K562 (cell line): Measurements from ENCODE around the gene FASTK. TPM values are rescaled to one million over a fixed set of nuclear protein-coding genes. Genes with fewer than 3 reads are reported as not detected.
A peak's percentile ranks its signal among the peaks of the same experiment; 100 is the strongest.

ENCODE experiments used
- ATAC-seq: fragments of 200-7000 bp; cut with Tn5 transposase; 3 replicates; pipeline ENCODE4 v1.9.1; 2020; ENCODE audit warnings: moderate library complexity
- BruUV-seq: library from RNA; stranded (reverse); fragments of 400-500 nt; replicated peaks from 2 replicates; lab custom pipeline; 2021; lab: Mats Ljungman, UMichigan
- CTCF ChIA-PET: fragments of 300-600 bp; formaldehyde crosslinking; extraction: SDS; loops from one replicate; lab custom pipeline; 2021; ENCODE audit warnings: low intra/inter-chr PET ratio; lab: Yijun Ruan, JAX
- POLR2A ChIA-PET: fragments of 300-600, 350-650 bp; sonication (Branson Sonifier 250); formaldehyde crosslinking; extraction: SDS; loops from one replicate; lab custom pipeline; 2021; ENCODE audit warnings: antibody characterized with exemption, inconsistent platforms; lab: Yijun Ruan, JAX
- DNase-seq, 4 experiments: peaks; one replicate each; pipeline versions ENCODE4 v3.0.0 to v3.0.0-alpha.2; 2011 to 2018; ENCODE audit warnings: low spot score in 3 of 4, mixed read lengths in 3 of 4; ENCODE audit errors: extremely low read depth in 1 of 4
- FAIRE-seq: peaks from 2 replicates; lab custom pipeline; 2011; peaks lifted over from hg19 to GRCh38; lab: Jason Lieb, UNC
- H2AFZ ChIP-seq: 2 replicates; pipeline ENCODE4 v1.6.0; 2011; ENCODE audit warnings: low read depth, low read length, control low read depth, inconsistent platforms
- H3K27ac ChIP-seq: fragments of 200-600 bp; 3 replicates; pipeline ENCODE4 v1.8.0; 2011; ENCODE audit warnings: low read depth, mild to moderate bottlenecking, control low read depth, inconsistent platforms, low read length, moderate library complexity, mixed read lengths; ENCODE audit errors: extremely low read depth
- H3K27me3 ChIP-seq, 2 experiments: fragments of 300-600 bp in 1 of 2; 2 replicates in 1 of 2; 3 replicates in 1 of 2; pipeline versions ENCODE4 v1.6.0 to v1.8.0; 2011; ENCODE audit warnings: inconsistent platforms in 2 of 2, low read length in 2 of 2, mild to moderate bottlenecking in 1 of 2, mixed read lengths in 1 of 2, moderate library complexity in 1 of 2; ENCODE audit not compliant: control insufficient read depth in 2 of 2, insufficient read depth in 2 of 2
- H3K36me3 ChIP-seq: fragments of 300-600 bp; 3 replicates; pipeline ENCODE4 v1.8.0; 2011; ENCODE audit warnings: mild to moderate bottlenecking, low read length, inconsistent platforms; ENCODE audit not compliant: control insufficient read depth, insufficient read depth
- H3K4me1 ChIP-seq, 2 experiments: fragments of 200-600 bp in 1 of 2; replicated peaks in 1 of 2; 2 replicates in 1 of 2; 3 replicates in 1 of 2; pipeline versions ENCODE4 v1.5.1 to v1.8.0; 2011; ENCODE audit warnings: inconsistent platforms in 2 of 2, low read length in 2 of 2, mild to moderate bottlenecking in 1 of 2, mixed read lengths in 1 of 2, moderate library complexity in 1 of 2; ENCODE audit not compliant: control insufficient read depth in 2 of 2, insufficient read depth in 2 of 2
- H3K4me2 ChIP-seq: 2 replicates; pipeline ENCODE4 v1.6.1; 2011; ENCODE audit warnings: low read length, control low read depth, inconsistent platforms, mixed read lengths; ENCODE audit not compliant: insufficient read depth
- H3K4me3 ChIP-seq: fragments of 200-600 bp; sonication (generic), shearing (Covaris generic); 2 replicates; pipeline ENCODE4 v1.5.1; 2016; ENCODE audit warnings: control low read depth, inconsistent platforms
- H3K79me2 ChIP-seq: fragments of 200-600 bp; 3 replicates; pipeline ENCODE4 v1.8.0; 2011; ENCODE audit warnings: low read length, inconsistent platforms; ENCODE audit not compliant: control insufficient read depth, insufficient read depth
- H3K9ac ChIP-seq, 2 experiments: 2 replicates each; pipeline versions ENCODE4 v1.6.0 to v1.6.1; 2011; ENCODE audit warnings: low read depth in 2 of 2, low read length in 2 of 2, control low read depth in 1 of 2, inconsistent platforms in 1 of 2, mild to moderate bottlenecking in 1 of 2, mixed read lengths in 1 of 2; ENCODE audit not compliant: insufficient read depth in 1 of 2
- H3K9me1 ChIP-seq: one replicate; pipeline ENCODE4 v1.6.0; 2011; ENCODE audit warnings: inconsistent platforms, mild to moderate bottlenecking, low read length, moderate library complexity; ENCODE audit not compliant: control insufficient read depth, insufficient read depth
- H3K9me3 ChIP-seq: replicated peaks from 2 replicates; pipeline ENCODE4 v1.5.1; 2011; ENCODE audit warnings: low read depth, low read length, inconsistent platforms; ENCODE audit not compliant: control insufficient read depth, insufficient read depth
- H4K20me1 ChIP-seq: replicated peaks from 2 replicates; pipeline ENCODE4 v1.6.1; 2011; ENCODE audit warnings: low read length, inconsistent platforms, mixed read lengths; ENCODE audit not compliant: control insufficient read depth, insufficient read depth
- BHLHE40 ChIP-seq: IDR thresholded peaks from 2 replicates; pipeline ENCODE4 v1.6.1; 2011; ENCODE audit warnings: low read length, improper control_type of control experiment
- CEBPG ChIP-seq, 3 experiments: fragments of 200-800 bp in 1 of 3; sonication (Bioruptor generic) in 1 of 3; sonication (generic) in 1 of 3; formaldehyde crosslinking in 1 of 3; IDR thresholded peaks in 2 of 3; conservative IDR thresholded peaks in 1 of 3; 2 replicates each; pipeline versions ENCODE4 v1.6.1 to v1.8.0; 2016 to 2022; ENCODE audit warnings: missing compliant biosample characterization in 2 of 3, missing genetic modification characterization in 2 of 3, mild to moderate bottlenecking in 1 of 3, missing genetic modification reagents in 1 of 3
- E2F3 ChIP-seq: fragments of 250-450 bp; sonication (Bioruptor Pico); IDR thresholded peaks from 2 replicates; pipeline ENCODE4 v1.4.0; 2020; ENCODE audit warnings: mild to moderate bottlenecking
- ESRRA ChIP-seq: fragments of 450-650 bp; IDR thresholded peaks from 2 replicates; pipeline ENCODE4 v1.6.1; 2014; ENCODE audit warnings: low read depth, mild to moderate bottlenecking, moderate library complexity, borderline replicate concordance
- FOXK2 ChIP-seq, 2 experiments: fragments of 450-650 bp; IDR thresholded peaks in 1 of 2; conservative IDR thresholded peaks in 1 of 2; 2 replicates each; pipeline ENCODE4 v1.6.1; 2016; ENCODE audit warnings: low read depth in 2 of 2, mild to moderate bottlenecking in 1 of 2
- HDAC1 ChIP-seq, 2 experiments: fragments of 450-650 bp; IDR thresholded peaks; 2 replicates each; pipeline ENCODE4 v1.6.1; 2016 to 2017; ENCODE audit warnings: inconsistent platforms in 1 of 2, mild to moderate bottlenecking in 1 of 2, moderate library complexity in 1 of 2
- KAT7 ChIP-seq: sonication (generic); formaldehyde crosslinking; IDR thresholded peaks from 2 replicates; pipeline ENCODE4 v1.8.0; 2022; ENCODE audit warnings: missing genetic modification reagents, mild to moderate bottlenecking, borderline replicate concordance
- NEUROD1 ChIP-seq: fragments of 150-350 bp; IDR thresholded peaks from 2 replicates; pipeline ENCODE4 v1.6.1; 2014; ENCODE audit warnings: borderline replicate concordance, low read length, low read depth; ENCODE audit not compliant: partially characterized antibody
- SAFB ChIP-seq: fragments of 200-400 bp; formaldehyde crosslinking; IDR thresholded peaks from 2 replicates; pipeline ENCODE4 v1.6.1; 2017; ENCODE audit warnings: low read depth, low read length, borderline replicate concordance
- SMARCA4 ChIP-seq: fragments of 450-650 bp; IDR thresholded peaks from 2 replicates; pipeline ENCODE4 v1.6.1; 2016
- SMARCC2 ChIP-seq: fragments of 450-650 bp; IDR thresholded peaks from 2 replicates; pipeline ENCODE4 v1.6.1; 2017; ENCODE audit warnings: antibody characterized with exemption, moderate library complexity, mild to moderate bottlenecking, low read depth
- TEAD1 ChIP-seq, 2 experiments: fragments of 450-650 bp in 1 of 2; sonication (generic) in 1 of 2; formaldehyde crosslinking; IDR thresholded peaks; 2 replicates each; pipeline versions ENCODE4 v1.4.0 to v1.8.0; 2020 to 2022; ENCODE audit warnings: mild to moderate bottlenecking in 2 of 2, missing genetic modification reagents in 1 of 2
- ZNF384 ChIP-seq: IDR thresholded peaks from 2 replicates; pipeline ENCODE4 v1.6.1; 2012; ENCODE audit warnings: low read depth, low read length, improper control_type of control experiment
- ZNF668 ChIP-seq: fragments of 250-450 bp; sonication (Bioruptor Pico); IDR thresholded peaks from 2 replicates; pipeline ENCODE4 v1.8.0; 2022; ENCODE audit warnings: mild to moderate bottlenecking, inconsistent platforms
- WGBS: fragments of 100-300 bp; shearing (Covaris generic); methylation state at CpG from one replicate; pipeline ENCODE4 v1.1.6; 2016; ENCODE audit warnings: low coverage, mixed read lengths; ENCODE audit not compliant: insufficient coverage; ENCODE audit errors: missing lambda C conversion rate; 5-methylcytosine and 5-hydroxymethylcytosine counted together
- in situ Hi-C: fragments of 300-500 bp; cut with MboI; formaldehyde crosslinking; loops from 4 replicates; pipeline ENCODE4 v1.15.0; 2018; ENCODE audit warnings: inconsistent platforms, mixed read lengths
- intact Hi-C: fragments of 100-400 bp; cut with micrococcal nuclease; formaldehyde crosslinking; loops from 2 replicates; pipeline ENCODE4 v1.14.2; 2022
- polyA plus RNA-seq, 8 experiments: library from polyadenylated mRNA; depleted of rRNA in 4 of 8; stranded (reverse) in 5 of 8; unstranded in 3 of 8; fragments of >200 nt; fragmentation: Nextera tagmentation in 2 of 8; fragmentation: Illumina TruSeq in 1 of 8; extraction: Ambion mirVana in 2 of 8; extraction: Trizol in 1 of 8; gene quantifications; 2 replicates each; pipeline versions ENCODE4 v1.2.1 to v1.2.3, GENCODE V29; 2011 to 2014; ENCODE audit warnings: inconsistent platforms in 1 of 8, missing spikeins in 1 of 8
- total RNA-seq, 7 experiments: library from RNA; depleted of rRNA in 6 of 7; stranded (reverse); fragments of >200 nt in 6 of 7; fragmentation: Illumina TruSeq in 2 of 7; extraction: Trizol in 2 of 7; gene quantifications; 2 replicates each; pipeline versions ENCODE4 v1.2.1 to v1.2.3, GENCODE V29; 2011 to 2021; ENCODE audit warnings: low replicate concordance in 1 of 7
- TF ChIP-seq, protein P1 (sequence below), 2 experiments: fragments of 450-650 bp; IDR thresholded peaks; 2 replicates each; pipeline ENCODE4 v1.6.1; 2016
- TF ChIP-seq, protein P2 (sequence below): fragments of 450-650 bp; IDR thresholded peaks from 2 replicates; pipeline ENCODE4 v1.6.1; 2016; ENCODE audit warnings: borderline replicate concordance
- TF ChIP-seq, protein P3 (sequence below): fragments of 450-650 bp; conservative IDR thresholded peaks from 2 replicates; pipeline ENCODE4 v1.6.1; 2016; ENCODE audit warnings: missing genetic modification characterization, low read depth, mild to moderate bottlenecking, missing compliant biosample characterization, moderate library complexity

The FASTK gene
- total and polyA plus RNA-seq, 9 of the 15 experiments (the other 6 are each of a cell fraction or from before 2014, with no cell fraction given) = 0.51 to 150 (median 48.2) TPM

DNA sequence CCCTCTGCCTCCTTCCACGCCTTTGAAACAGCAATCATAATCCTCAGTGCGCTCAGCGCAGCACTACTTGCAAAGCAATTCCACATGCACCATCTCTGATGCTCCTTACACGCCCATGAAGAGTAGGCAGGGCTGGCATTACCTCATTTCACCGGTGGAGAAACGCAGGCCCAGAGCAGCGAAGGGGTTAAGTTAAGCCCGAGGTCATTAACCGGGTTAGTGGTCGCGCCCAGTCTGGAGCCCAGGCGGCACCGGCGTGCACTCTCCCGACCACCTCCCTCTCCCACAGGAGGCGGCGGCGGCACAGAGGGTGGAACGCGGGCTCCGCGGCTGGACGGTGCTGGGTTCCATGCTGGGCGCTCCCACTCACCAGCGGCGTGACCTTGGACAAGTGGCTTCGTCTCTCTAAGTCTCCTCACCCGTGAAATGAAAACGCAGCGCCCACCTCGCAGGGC lies 515 bp downstream of the FASTK start:
- Histone ChIP-seq H3K27me3 (no peaks in the 10 kb centered on the region), H3K9me1 (no peaks in the 10 kb centered on the region), H3K27ac (peak overlapping the region; percentile 94), H3K9me3 (no peaks in the 10 kb centered on the region), H3K4me3 (peak overlapping the region; percentile 89), H3K9ac (peak overlapping the region; percentile 94 to 97), H3K4me2 (peak overlapping the region; percentile 97), H4K20me1 (peaks cover 5% of the 10 kb centered on the region), H3K79me2 (peaks cover 46% of the 10 kb centered on the region), H3K4me1 (peaks cover 43 to 88% of the 10 kb centered on the region in 2 experiments), H3K36me3 (peaks cover 56% of the 10 kb centered on the region), H2AFZ (peak overlapping the region; percentile 78)
- POLR2A ChIA-PET = interaction anchor here (0.6 to 3.5 kb wide), 17 partner anchors 8 to 757 kb away, joined by 3 to 24 read pairs (median 7); partner anchors contain the start of genes ABCB8, ACTR3C, LRRC61 and SLC4A2
- WGBS = 1% methylated on average over 31 of the region's 31 CpGs
- in situ Hi-C loops = no loop called here
- DNase-seq (peak in 3 of 4 experiments; percentile 63 to 65 (median 64)), ATAC-seq (peak; percentile 4), FAIRE-seq (peak; percentile 69)
- intact Hi-C loops = loop anchor here (1.0 to 10.0 kb wide), 2 partner anchors 19 to 765 kb away; no protein-coding TSS in a partner anchor
- CTCF ChIA-PET = no interaction called here
- BruUV-seq = TSS peak; percentile 57
- no peak for TF ChIP-seq ZNF384
- no peak for TF ChIP-seq ESRRA
- peak in 1 of 2 experiments; percentile 83; a peak in 1 of 4 replicates for TF ChIP-seq TEAD1 (CRISPR knock-in tag; IDR thresholded peaks at IDR 0.05)
- TF ChIP-seq CEBPG (CRISPR knock-in tag; IDR thresholded peaks at IDR 0.05) = peak; percentile 14; the same call in 1 of the 2 replicates
- no peak for TF ChIP-seq CEBPG (tag; conservative IDR thresholded peaks at IDR 0.05 in 1 of 2, IDR thresholded peaks at IDR 0.05 in 1 of 2)
- TF ChIP-seq ZNF668 = no peak
- TF ChIP-seq HDAC1 (IDR thresholded peaks at IDR 0.05) = peak in 1 of 2 experiments; percentile 66; a peak in 1 of 4 replicates
- TF ChIP-seq NEUROD1 = no peak
- TF ChIP-seq, protein P1, sequence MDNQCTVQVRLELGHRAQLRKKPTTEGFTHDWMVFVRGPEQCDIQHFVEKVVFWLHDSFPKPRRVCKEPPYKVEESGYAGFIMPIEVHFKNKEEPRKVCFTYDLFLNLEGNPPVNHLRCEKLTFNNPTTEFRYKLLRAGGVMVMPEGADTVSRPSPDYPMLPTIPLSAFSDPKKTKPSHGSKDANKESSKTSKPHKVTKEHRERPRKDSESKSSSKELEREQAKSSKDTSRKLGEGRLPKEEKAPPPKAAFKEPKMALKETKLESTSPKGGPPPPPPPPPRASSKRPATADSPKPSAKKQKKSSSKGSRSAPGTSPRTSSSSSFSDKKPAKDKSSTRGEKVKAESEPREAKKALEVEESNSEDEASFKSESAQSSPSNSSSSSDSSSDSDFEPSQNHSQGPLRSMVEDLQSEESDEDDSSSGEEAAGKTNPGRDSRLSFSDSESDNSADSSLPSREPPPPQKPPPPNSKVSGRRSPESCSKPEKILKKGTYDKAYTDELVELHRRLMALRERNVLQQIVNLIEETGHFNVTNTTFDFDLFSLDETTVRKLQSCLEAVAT (IDR thresholded peaks at IDR 0.05) = 0 out of 4 replicates have a peak, but pooled peaks of 1 of the 2 experiments have one; percentile 27
- peak; percentile 4; the same call in 1 of the 2 replicates for TF ChIP-seq BHLHE40
- TF ChIP-seq E2F3 (CRISPR knock-in tag) = peak; percentile 44; the same call in 1 of the 2 replicates
- TF ChIP-seq SMARCA4 = peak; percentile 53; the same call in 1 of the 2 replicates
- no peak for TF ChIP-seq SMARCC2
- TF ChIP-seq KAT7 (CRISPR knock-in tag) = no peak
- TF ChIP-seq FOXK2 (conservative IDR thresholded peaks at IDR 0.05 in 1 of 2, IDR thresholded peaks at IDR 0.05 in 1 of 2; ENCODE audit: low read depth in 2 of 2) = no peak
- TF ChIP-seq SAFB = no peak
- TF ChIP-seq, protein P2, sequence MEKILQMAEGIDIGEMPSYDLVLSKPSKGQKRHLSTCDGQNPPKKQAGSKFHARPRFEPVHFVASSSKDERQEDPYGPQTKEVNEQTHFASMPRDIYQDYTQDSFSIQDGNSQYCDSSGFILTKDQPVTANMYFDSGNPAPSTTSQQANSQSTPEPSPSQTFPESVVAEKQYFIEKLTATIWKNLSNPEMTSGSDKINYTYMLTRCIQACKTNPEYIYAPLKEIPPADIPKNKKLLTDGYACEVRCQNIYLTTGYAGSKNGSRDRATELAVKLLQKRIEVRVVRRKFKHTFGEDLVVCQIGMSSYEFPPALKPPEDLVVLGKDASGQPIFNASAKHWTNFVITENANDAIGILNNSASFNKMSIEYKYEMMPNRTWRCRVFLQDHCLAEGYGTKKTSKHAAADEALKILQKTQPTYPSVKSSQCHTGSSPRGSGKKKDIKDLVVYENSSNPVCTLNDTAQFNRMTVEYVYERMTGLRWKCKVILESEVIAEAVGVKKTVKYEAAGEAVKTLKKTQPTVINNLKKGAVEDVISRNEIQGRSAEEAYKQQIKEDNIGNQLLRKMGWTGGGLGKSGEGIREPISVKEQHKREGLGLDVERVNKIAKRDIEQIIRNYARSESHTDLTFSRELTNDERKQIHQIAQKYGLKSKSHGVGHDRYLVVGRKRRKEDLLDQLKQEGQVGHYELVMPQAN = peak; percentile 83
- TF ChIP-seq, protein P3, sequence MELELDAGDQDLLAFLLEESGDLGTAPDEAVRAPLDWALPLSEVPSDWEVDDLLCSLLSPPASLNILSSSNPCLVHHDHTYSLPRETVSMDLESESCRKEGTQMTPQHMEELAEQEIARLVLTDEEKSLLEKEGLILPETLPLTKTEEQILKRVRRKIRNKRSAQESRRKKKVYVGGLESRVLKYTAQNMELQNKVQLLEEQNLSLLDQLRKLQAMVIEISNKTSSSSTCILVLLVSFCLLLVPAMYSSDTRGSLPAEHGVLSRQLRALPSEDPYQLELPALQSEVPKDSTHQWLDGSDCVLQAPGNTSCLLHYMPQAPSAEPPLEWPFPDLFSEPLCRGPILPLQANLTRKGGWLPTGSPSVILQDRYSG (tag) = no peak; the same call in 1 of the 2 replicates
